HepG2 (cell line): ENCODE measurements around the gene IFT122. TPM values are rescaled to one million over a fixed set of nuclear protein-coding genes. Genes with fewer than 3 reads are reported as not detected.

Experiments
- ATAC-seq: fragments of 200-7000 bp; cut with Tn5 transposase; 3 replicates; pipeline ENCODE4 v1.9.1; 2020; ENCODE audit warnings: mild to moderate bottlenecking, moderate library complexity
- BruUV-seq: library from RNA; stranded (reverse); fragments of 400-500 nt; replicated peaks from 2 replicates; lab custom pipeline; 2021; lab: Mats Ljungman, UMichigan
- CTCF ChIA-PET: fragments of 300-600 bp; formaldehyde crosslinking; extraction: SDS; loops from one replicate; lab custom pipeline; 2021; ENCODE audit warnings: low total read pairs, inconsistent platforms, low intra/inter-chr PET ratio; lab: Yijun Ruan, JAX
- POLR2A ChIA-PET: fragments of 350-600 bp; sonication (Branson Sonifier 250); formaldehyde crosslinking; loops from one replicate; lab custom pipeline; 2020; ENCODE audit warnings: antibody characterized with exemption, inconsistent platforms; lab: Yijun Ruan, JAX
- DNase-seq: peaks from one replicate; pipeline ENCODE4 v3.0.0-alpha.2; 2015; ENCODE audit warnings: low spot score
- FAIRE-seq: peaks from 3 replicates; lab custom pipeline; 2011; peaks lifted over from hg19 to GRCh38; lab: Jason Lieb, UNC
- H2AFZ ChIP-seq: one replicate; pipeline ENCODE4 v1.6.1; 2011; ENCODE audit warnings: low read length, inconsistent platforms
- H3K27ac ChIP-seq: fragments of 300-600 bp; 3 replicates; pipeline ENCODE4 v1.8.0; 2011; ENCODE audit warnings: mixed run types, mild to moderate bottlenecking, mixed read lengths, low read length, inconsistent platforms; ENCODE audit not compliant: insufficient read depth; ENCODE audit errors: extremely low read length
- H3K27me3 ChIP-seq, 2 experiments: fragments of 200-600 bp in 1 of 2; 2 replicates in 1 of 2; 3 replicates in 1 of 2; pipeline versions ENCODE4 v1.6.0 to v1.8.0; 2011; ENCODE audit warnings: low read length in 2 of 2, mild to moderate bottlenecking in 2 of 2, moderate library complexity in 2 of 2, inconsistent platforms in 1 of 2; ENCODE audit not compliant: insufficient read depth in 2 of 2, control insufficient read depth in 1 of 2
- H3K36me3 ChIP-seq, 2 experiments: fragments of 200-600 bp in 1 of 2; replicated peaks in 1 of 2; 2 replicates in 1 of 2; 3 replicates in 1 of 2; pipeline versions ENCODE4 v1.5.1 to v1.8.0; 2011; ENCODE audit warnings: low read length in 2 of 2, inconsistent platforms in 1 of 2; ENCODE audit not compliant: insufficient read depth in 2 of 2, control insufficient read depth in 1 of 2
- H3K4me1 ChIP-seq: 2 replicates; pipeline ENCODE4 v1.5.1; 2012; ENCODE audit warnings: low read length, inconsistent platforms; ENCODE audit not compliant: insufficient read depth
- H3K4me2 ChIP-seq: 2 replicates; pipeline ENCODE4 v1.6.0; 2011; ENCODE audit warnings: low read depth, low read length, inconsistent platforms
- H3K4me3 ChIP-seq, 3 experiments: fragments of 200-600 bp in 1 of 3; sonication (generic), shearing (Covaris generic) in 1 of 3; replicated peaks in 1 of 3; 2 replicates each; pipeline ENCODE4 v1.5.1; 2011 to 2016; ENCODE audit warnings: low read length in 3 of 3, inconsistent platforms in 2 of 3, low read depth in 2 of 3, mild to moderate bottlenecking in 2 of 3, control low read depth in 1 of 3, mixed read lengths in 1 of 3; ENCODE audit not compliant: insufficient read depth in 1 of 3
- H3K79me2 ChIP-seq: one replicate; pipeline ENCODE4 v1.6.1; 2011; ENCODE audit warnings: low read length, inconsistent platforms; ENCODE audit not compliant: insufficient read depth
- H3K9ac ChIP-seq: 2 replicates; pipeline ENCODE4 v1.6.0; 2011; ENCODE audit warnings: mild to moderate bottlenecking, low read depth, low read length, inconsistent platforms; ENCODE audit not compliant: insufficient read depth
- H3K9me3 ChIP-seq: 2 replicates; pipeline ENCODE4 v1.5.1; 2012; ENCODE audit warnings: mild to moderate bottlenecking, low read length
- H4K20me1 ChIP-seq: 2 replicates; pipeline ENCODE4 v1.6.0; 2011; ENCODE audit warnings: inconsistent platforms, mild to moderate bottlenecking, low read length, moderate library complexity; ENCODE audit not compliant: insufficient read depth
- BRD4 ChIP-seq: sonication (generic); formaldehyde crosslinking; IDR thresholded peaks from 2 replicates; pipeline ENCODE4 v1.4.0; 2020; ENCODE audit warnings: missing genetic modification reagents
- CHD4 ChIP-seq: fragments of 200-600 bp; sonication (generic); IDR thresholded peaks from 2 replicates; pipeline ENCODE4 v1.7.0; 2017; ENCODE audit warnings: mild to moderate bottlenecking, low read length, borderline replicate concordance
- ERF ChIP-seq: IDR thresholded peaks from 2 replicates; pipeline ENCODE4 v1.6.1; 2018; ENCODE audit warnings: missing biosample characterization, missing genetic modification reagents
- GFI1 ChIP-seq: sonication (generic); formaldehyde crosslinking; IDR thresholded peaks from 2 replicates; pipeline ENCODE4 v1.5.0; 2020; ENCODE audit warnings: missing genetic modification reagents, mild to moderate bottlenecking, borderline replicate concordance
- GPBP1L1 ChIP-seq: sonication (generic); formaldehyde crosslinking; IDR thresholded peaks from 2 replicates; pipeline ENCODE4 v1.5.0; 2020; ENCODE audit warnings: mild to moderate bottlenecking, missing genetic modification reagents
- THRA ChIP-seq: sonication (generic); formaldehyde crosslinking; IDR thresholded peaks from 2 replicates; pipeline ENCODE4 v1.4.0; 2020; ENCODE audit warnings: missing genetic modification reagents, borderline replicate concordance
- ZBTB4 ChIP-seq: sonication (generic); formaldehyde crosslinking; IDR thresholded peaks from 2 replicates; pipeline ENCODE4 v1.4.0; 2020; ENCODE audit warnings: missing genetic modification reagents, mild to moderate bottlenecking, borderline replicate concordance
- ZNF296 ChIP-seq: sonication (generic); formaldehyde crosslinking; conservative IDR thresholded peaks from 2 replicates; pipeline ENCODE4 v1.5.0; 2020; ENCODE audit warnings: mild to moderate bottlenecking, missing genetic modification reagents
- ZNF512B ChIP-seq: sonication (generic); formaldehyde crosslinking; IDR thresholded peaks from 2 replicates; pipeline ENCODE4 v1.5.1; 2020; ENCODE audit warnings: missing genetic modification reagents, mild to moderate bottlenecking, borderline replicate concordance
- ZSCAN30 ChIP-seq: sonication (generic); formaldehyde crosslinking; IDR thresholded peaks from 2 replicates; pipeline ENCODE4 v1.5.0; 2020; ENCODE audit warnings: mild to moderate bottlenecking, missing genetic modification reagents
- WGBS: methylation state at CpG from one replicate; pipeline ENCODE4 v1.1.6; 2017; ENCODE audit warnings: low lambda C conversion rate; 5-methylcytosine and 5-hydroxymethylcytosine counted together
- in situ Hi-C: cut with HindIII; loops from 2 replicates; pipeline ENCODE4 v1.10.0; 2017; ENCODE audit warnings: low pct_unique_long_range_greater_than_20kb; ENCODE audit not compliant: extremely low pct_ligation_motif_present
- intact Hi-C: fragments of 100-400 bp; cut with micrococcal nuclease; formaldehyde crosslinking; loops from one replicate; pipeline ENCODE4 v1.10.0; 2022; ENCODE audit not compliant: unreplicated experiment
- polyA plus RNA-seq, 8 experiments: library from polyadenylated mRNA; depleted of rRNA in 3 of 8; stranded (reverse) in 7 of 8; unstranded in 1 of 8; fragments of >200 nt; fragmentation: Illumina TruSeq in 4 of 8; extraction: Trizol in 4 of 8; gene quantifications; 2 replicates each; pipeline versions ENCODE4 v1.2.1 to v1.2.3, GENCODE V29; 2011 to 2016; ENCODE audit warnings: low read depth in 4 of 8, missing spikeins in 1 of 8, mixed read lengths in 1 of 8; ENCODE audit not compliant: insufficient read depth in 1 of 8
- total RNA-seq, 5 experiments: library from RNA; depleted of rRNA; stranded (reverse); fragments of >200 nt; fragmentation: Illumina TruSeq; extraction: Trizol; gene quantifications; 2 replicates each; pipeline ENCODE4 v1.2.3, GENCODE V29; 2016; ENCODE audit warnings: low read depth in 1 of 5

IFT122 gene
- total and polyA plus RNA-seq, 2 of the 13 experiments (the other 11 are each of a cell fraction or from before 2014, with no cell fraction given), result 10.1 to 10.3 TPM

GRCh38 chr3:129416415-129416814 is 23.6 kb upstream of the IFT122 start:
- intact Hi-C loops, result loop anchor here (5.0 kb wide), 1 partner anchor 459 kb away; no protein-coding TSS in a partner anchor
- CTCF ChIA-PET, result no interaction called here
- DNase-seq, result no peak

More at GRCh38 chr3:129416415-129416814, 23.6 kb upstream of the IFT122 start:
- TF ChIP-seq CHD4 (no peak), ZSCAN30 (CRISPR knock-in tag) (no peak), GPBP1L1 (no peak), ZBTB4 (CRISPR knock-in tag) (no peak), THRA (CRISPR knock-in tag) (no peak), GFI1 (CRISPR knock-in tag) (no peak), ZNF296 (no peak), ZNF512B (CRISPR knock-in tag) (no peak), ERF (CRISPR knock-in tag) (no peak), BRD4 (no peak)
- peak overlapping the region; percentile 39 for H3K27ac ChIP-seq
- POLR2A ChIA-PET, result interaction anchor here (0.8 kb wide), 1 partner anchor 16 kb away, joined by 4 read pairs; no protein-coding TSS in a partner anchor
- no TSS peak for BruUV-seq
- no peaks in the 10 kb centered on the region for H3K27me3 ChIP-seq
- H3K9ac ChIP-seq, result no peak overlapping the region
- in situ Hi-C loops, result no loop called here
- H3K36me3 ChIP-seq, result no peaks in the 10 kb centered on the region
- no peak overlapping the region for H3K4me3 ChIP-seq
- no peaks in the 10 kb centered on the region for H3K79me2 ChIP-seq
- H3K4me1 ChIP-seq, result peaks cover 75% of the 10 kb centered on the region
- ATAC-seq (no peak), FAIRE-seq (no peak)
- WGBS, result 79% methylated on average over 4 of the region's 4 CpGs
- H2AFZ ChIP-seq, result no peak overlapping the region
- H3K4me2 ChIP-seq, result peak overlapping the region; percentile 53
- no peaks in the 10 kb centered on the region for H3K9me3 ChIP-seq
- H4K20me1 ChIP-seq, result no peaks in the 10 kb centered on the region
